ENCODE measurements around the gene TRAK1.

The TRAK1 gene

DNA sequence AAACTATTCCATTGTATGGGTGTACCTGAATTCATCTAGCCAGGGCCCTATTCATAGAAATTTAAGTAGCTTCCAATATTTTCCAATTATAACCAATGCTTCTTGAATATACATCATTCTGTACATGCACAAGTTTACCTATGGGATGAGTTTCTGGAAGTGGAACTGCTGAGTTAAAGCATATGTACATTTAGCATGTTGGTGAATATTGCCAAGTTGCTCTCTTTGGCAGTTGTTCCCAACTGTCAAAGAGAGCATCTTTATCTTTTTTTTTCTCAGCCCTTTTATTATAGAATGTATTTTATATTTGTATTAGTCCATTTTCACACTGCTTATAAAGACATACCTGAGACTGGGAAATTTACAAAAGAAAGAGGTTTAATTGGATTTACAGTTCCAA is 183.1 kb downstream of the TRAK1 start:
- H3K27ac ChIP-seq = no peak overlapping the region
- no peak for TF ChIP-seq CTCF (conservative IDR thresholded peaks at IDR 0.05)

DNA sequence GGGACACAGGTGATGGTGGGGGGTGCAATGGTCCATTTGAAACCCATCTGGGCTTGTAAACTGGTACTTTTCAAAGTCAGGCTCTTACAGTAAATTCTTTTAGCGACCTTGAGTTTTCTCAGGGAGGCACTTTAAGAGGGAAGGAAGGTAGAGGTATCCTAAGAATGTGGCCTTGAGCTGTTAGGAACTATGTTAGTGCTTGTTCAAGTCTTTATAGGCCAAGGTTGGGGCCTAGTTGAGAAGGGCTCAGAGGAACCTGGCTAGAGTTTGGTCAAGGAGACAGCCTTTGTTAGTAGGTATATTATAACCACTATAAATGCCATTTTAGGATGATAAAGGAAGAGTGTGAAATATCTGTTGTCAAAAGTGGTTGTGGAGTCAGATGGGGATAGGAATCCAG is 184.1 kb downstream of the TRAK1 start:
- TF ChIP-seq CTCF (conservative IDR thresholded peaks at IDR 0.05) = no peak
- no peak overlapping the region for H3K27ac ChIP-seq

Measured in VCaP (cell line).